Breast epithelium (tissue), 4 donors: Measurements from ENCODE around the gene SPSB1. TPM values are rescaled to one million over a fixed set of nuclear protein-coding genes. Genes with fewer than 3 reads are reported as not detected.

Experiments
- DNase-seq, 2 donors: peaks; one replicate each; pipeline ENCODE4 v3.0.0-alpha.2; 2019; ENCODE audit warnings: low spot score in 2 of 2
- H3K27ac ChIP-seq, 2 donors: fragments of 200-600 bp; sonication (generic) in 1 of 2; one replicate each; pipeline ENCODE4 v1.5.1; 2016 to 2019; ENCODE audit warnings: mild to moderate bottlenecking in 1 of 2
- H3K27me3 ChIP-seq, 2 donors: fragments of 200-600 bp; sonication (generic) in 1 of 2; one replicate each; pipeline versions ENCODE4 v1.5.1 to v1.6.0; 2017 to 2019; ENCODE audit warnings: control low read depth in 1 of 2, mild to moderate bottlenecking in 1 of 2
- H3K36me3 ChIP-seq: fragments of 200-600 bp; one replicate; pipeline ENCODE4 v1.5.1; 2019
- H3K4me1 ChIP-seq, 2 donors: fragments of 200-600 bp; sonication (generic); one replicate each; pipeline ENCODE4 v1.5.1; 2016 to 2019; ENCODE audit warnings: control low read depth in 1 of 2
- H3K4me3 ChIP-seq, 3 donors: fragments of 200-600 bp; sonication (generic); 1 replicate in 2 of 3; 2 replicates in 1 of 3; pipeline ENCODE4 v1.5.1; 2016 to 2019; ENCODE audit warnings: mild to moderate bottlenecking in 3 of 3, moderate library complexity in 2 of 3
- H3K9me3 ChIP-seq, 2 donors: fragments of 200-600 bp; sonication (generic) in 1 of 2; one replicate each; pipeline ENCODE4 v1.5.1; 2016 to 2019; ENCODE audit warnings: control low read depth in 1 of 2
- POLR2A ChIP-seq: fragments of 450-650 bp; IDR thresholded peaks from one replicate; pipeline ENCODE4 v1.6.1; 2016; ENCODE audit warnings: antibody characterized with exemption, mild to moderate bottlenecking, moderate library complexity
- POLR2AphosphoS5 ChIP-seq, 3 donors: sonication (generic); formaldehyde crosslinking; IDR thresholded peaks; one replicate each; pipeline ENCODE4 v1.6.1; 2017; ENCODE audit warnings: antibody characterized with exemption in 3 of 3
- intact Hi-C: fragments of 100-400 bp; cut with DNase I; formaldehyde crosslinking; loops from one replicate; pipeline ENCODE4 v1.15.1; 2023; ENCODE audit warnings: low total_unique reads
- total RNA-seq, 3 donors: library from RNA; depleted of rRNA; stranded (reverse); fragments of >200 nt; gene quantifications; one replicate each; pipeline ENCODE4 v1.1.0, GENCODE V29; 2016
- TF ChIP-seq, protein P1 (sequence below), 3 donors: fragments of 450-650 bp; IDR thresholded peaks; one replicate each; pipeline ENCODE4 v1.5.1; 2016 to 2017; ENCODE audit warnings: antibody characterized with exemption in 3 of 3, mild to moderate bottlenecking in 3 of 3, moderate library complexity in 3 of 3

The SPSB1 gene
- total RNA-seq, 3 donors from 2014 or later, result 30.6 to 52.5 (median 34.4) TPM

DNA sequence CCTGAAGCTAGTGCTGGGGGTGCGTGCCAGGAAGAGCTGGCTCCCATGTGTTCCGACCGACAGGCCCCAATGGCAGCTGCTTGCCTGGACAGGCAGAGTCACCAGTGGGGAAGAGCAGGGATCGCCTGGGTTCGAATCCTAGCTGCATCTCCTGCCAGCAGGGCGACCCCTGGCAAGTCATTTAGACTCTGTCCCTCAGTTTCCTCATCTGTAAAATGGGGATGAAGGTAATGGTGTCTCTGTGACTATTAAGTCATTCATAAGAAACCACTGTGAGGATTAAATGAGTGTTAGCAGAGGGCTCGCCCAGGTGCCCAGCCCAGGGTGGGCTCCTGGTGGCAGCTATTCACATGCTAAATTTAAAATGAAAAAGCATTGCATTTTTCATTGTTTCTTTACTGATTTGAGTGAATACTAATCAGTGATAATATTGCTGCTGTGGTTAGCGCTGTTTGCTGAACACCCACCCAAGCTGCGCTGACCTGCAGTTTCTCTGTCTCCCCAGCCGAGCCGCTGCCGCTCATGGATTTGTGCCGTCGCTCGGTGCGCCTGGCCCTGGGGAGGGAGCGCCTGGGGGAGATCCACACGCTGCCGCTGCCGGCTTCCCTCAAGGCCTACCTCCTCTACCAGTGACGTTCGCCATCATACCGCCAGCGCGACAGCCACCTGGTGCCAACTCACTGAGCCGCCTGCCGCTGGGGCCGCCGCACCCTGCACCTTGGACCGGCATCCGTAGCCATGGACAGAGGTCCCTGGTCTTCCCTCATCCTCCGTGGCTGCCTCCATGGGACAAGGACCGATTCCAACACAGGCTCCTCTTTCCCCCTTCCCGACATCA lies 74.5 kb downstream of the SPSB1 start:
- no peaks in the 10 kb centered on the region for H3K27me3 ChIP-seq
- intact Hi-C loops, result no loop called here
- no peaks in the 10 kb centered on the region for H3K4me1 ChIP-seq
- H3K36me3 ChIP-seq, result no peaks in the 10 kb centered on the region
- H3K27ac ChIP-seq, result no peak overlapping the region
- TF ChIP-seq POLR2A (no peak), POLR2AphosphoS5 (IDR thresholded peaks at IDR 0.05) (no peak)
- TF ChIP-seq, protein P1, sequence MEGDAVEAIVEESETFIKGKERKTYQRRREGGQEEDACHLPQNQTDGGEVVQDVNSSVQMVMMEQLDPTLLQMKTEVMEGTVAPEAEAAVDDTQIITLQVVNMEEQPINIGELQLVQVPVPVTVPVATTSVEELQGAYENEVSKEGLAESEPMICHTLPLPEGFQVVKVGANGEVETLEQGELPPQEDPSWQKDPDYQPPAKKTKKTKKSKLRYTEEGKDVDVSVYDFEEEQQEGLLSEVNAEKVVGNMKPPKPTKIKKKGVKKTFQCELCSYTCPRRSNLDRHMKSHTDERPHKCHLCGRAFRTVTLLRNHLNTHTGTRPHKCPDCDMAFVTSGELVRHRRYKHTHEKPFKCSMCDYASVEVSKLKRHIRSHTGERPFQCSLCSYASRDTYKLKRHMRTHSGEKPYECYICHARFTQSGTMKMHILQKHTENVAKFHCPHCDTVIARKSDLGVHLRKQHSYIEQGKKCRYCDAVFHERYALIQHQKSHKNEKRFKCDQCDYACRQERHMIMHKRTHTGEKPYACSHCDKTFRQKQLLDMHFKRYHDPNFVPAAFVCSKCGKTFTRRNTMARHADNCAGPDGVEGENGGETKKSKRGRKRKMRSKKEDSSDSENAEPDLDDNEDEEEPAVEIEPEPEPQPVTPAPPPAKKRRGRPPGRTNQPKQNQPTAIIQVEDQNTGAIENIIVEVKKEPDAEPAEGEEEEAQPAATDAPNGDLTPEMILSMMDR (IDR thresholded peaks at IDR 0.05), result no peak
- DNase-seq, result no peak
- H3K9me3 ChIP-seq, result no peaks in the 10 kb centered on the region
- H3K4me3 ChIP-seq, result no peak overlapping the region

GRCh38 chr1:9367806-9368205 lies 75.1 kb downstream of the SPSB1 start:
- Histone ChIP-seq H3K27me3 (no peaks in the 10 kb centered on the region), H3K36me3 (no peaks in the 10 kb centered on the region), H3K27ac (no peak overlapping the region), H3K4me3 (no peak overlapping the region), H3K9me3 (no peaks in the 10 kb centered on the region), H3K4me1 (no peaks in the 10 kb centered on the region)
- intact Hi-C loops, result no loop called here
- TF ChIP-seq POLR2AphosphoS5 (IDR thresholded peaks at IDR 0.05) (no peak), POLR2A (no peak)
- TF ChIP-seq, protein P1 (IDR thresholded peaks at IDR 0.05), result no peak
- no peak for DNase-seq

- intact Hi-C loops, result no loop called here
- Histone ChIP-seq H3K27me3 (no peaks in the 10 kb centered on the region), H3K4me1 (no peaks in the 10 kb centered on the region), H3K27ac (no peak overlapping the region), H3K9me3 (no peaks in the 10 kb centered on the region), H3K4me3 (no peak overlapping the region), H3K36me3 (no peaks in the 10 kb centered on the region)
- no peak for DNase-seq
- TF ChIP-seq POLR2A, result no peak
- no peak for TF ChIP-seq POLR2AphosphoS5 (IDR thresholded peaks at IDR 0.05)
- TF ChIP-seq, protein P1 (IDR thresholded peaks at IDR 0.05), result no peak
These were observed 75.7 kb downstream of the SPSB1 start for GRCh38 chr1:9368356-9368755.

GRCh38 chr1:9369964-9370788 lies 77.5 kb downstream of the SPSB1 start:
- intact Hi-C loops, result no loop called here

More at GRCh38 chr1:9369964-9370788, 77.5 kb downstream of the SPSB1 start:
- no peak overlapping the region for H3K4me3 ChIP-seq
- H3K4me1 ChIP-seq, result no peaks in the 10 kb centered on the region
- no peak overlapping the region for H3K27ac ChIP-seq
- TF ChIP-seq, protein P1 (IDR thresholded peaks at IDR 0.05), result no peak
- TF ChIP-seq POLR2A (no peak), POLR2AphosphoS5 (IDR thresholded peaks at IDR 0.05) (no peak)
- H3K36me3 ChIP-seq, result no peaks in the 10 kb centered on the region
- DNase-seq, result no peak
- H3K9me3 ChIP-seq, result no peaks in the 10 kb centered on the region
- no peaks in the 10 kb centered on the region for H3K27me3 ChIP-seq
